ENCODE measurements around the gene SLC6A13. TPM values are rescaled to one million over a fixed set of nuclear protein-coding genes. Genes with fewer than 3 reads are reported as not detected.

Gene SLC6A13
- total and polyA plus RNA-seq, 2 of the 13 experiments (the other 11 are each of a cell fraction or from before 2014, with no cell fraction given), result 0.05 to 0.15 TPM

DNA sequence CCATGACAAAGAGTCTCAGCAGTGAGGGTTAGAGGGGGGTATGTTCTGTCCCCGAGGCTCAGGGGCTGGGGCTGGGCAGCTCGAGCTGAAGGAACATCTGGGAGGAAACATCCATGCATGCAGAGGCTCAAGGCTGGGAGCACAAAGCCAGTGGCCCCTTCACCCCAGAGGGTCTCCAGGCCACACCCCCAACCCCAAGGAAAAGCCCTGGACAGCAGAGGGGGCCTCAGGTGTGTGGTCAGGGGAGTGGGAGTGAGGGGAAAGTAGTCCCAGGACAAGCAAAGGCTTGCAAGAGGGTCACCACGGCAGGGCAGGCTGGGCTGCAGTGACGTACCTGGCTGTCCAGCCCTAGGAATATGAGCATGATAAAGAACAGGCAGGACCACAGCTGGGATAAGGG lies 66.2 kb downstream of the SLC6A13 start (continued):
- TF ChIP-seq, protein P1, sequence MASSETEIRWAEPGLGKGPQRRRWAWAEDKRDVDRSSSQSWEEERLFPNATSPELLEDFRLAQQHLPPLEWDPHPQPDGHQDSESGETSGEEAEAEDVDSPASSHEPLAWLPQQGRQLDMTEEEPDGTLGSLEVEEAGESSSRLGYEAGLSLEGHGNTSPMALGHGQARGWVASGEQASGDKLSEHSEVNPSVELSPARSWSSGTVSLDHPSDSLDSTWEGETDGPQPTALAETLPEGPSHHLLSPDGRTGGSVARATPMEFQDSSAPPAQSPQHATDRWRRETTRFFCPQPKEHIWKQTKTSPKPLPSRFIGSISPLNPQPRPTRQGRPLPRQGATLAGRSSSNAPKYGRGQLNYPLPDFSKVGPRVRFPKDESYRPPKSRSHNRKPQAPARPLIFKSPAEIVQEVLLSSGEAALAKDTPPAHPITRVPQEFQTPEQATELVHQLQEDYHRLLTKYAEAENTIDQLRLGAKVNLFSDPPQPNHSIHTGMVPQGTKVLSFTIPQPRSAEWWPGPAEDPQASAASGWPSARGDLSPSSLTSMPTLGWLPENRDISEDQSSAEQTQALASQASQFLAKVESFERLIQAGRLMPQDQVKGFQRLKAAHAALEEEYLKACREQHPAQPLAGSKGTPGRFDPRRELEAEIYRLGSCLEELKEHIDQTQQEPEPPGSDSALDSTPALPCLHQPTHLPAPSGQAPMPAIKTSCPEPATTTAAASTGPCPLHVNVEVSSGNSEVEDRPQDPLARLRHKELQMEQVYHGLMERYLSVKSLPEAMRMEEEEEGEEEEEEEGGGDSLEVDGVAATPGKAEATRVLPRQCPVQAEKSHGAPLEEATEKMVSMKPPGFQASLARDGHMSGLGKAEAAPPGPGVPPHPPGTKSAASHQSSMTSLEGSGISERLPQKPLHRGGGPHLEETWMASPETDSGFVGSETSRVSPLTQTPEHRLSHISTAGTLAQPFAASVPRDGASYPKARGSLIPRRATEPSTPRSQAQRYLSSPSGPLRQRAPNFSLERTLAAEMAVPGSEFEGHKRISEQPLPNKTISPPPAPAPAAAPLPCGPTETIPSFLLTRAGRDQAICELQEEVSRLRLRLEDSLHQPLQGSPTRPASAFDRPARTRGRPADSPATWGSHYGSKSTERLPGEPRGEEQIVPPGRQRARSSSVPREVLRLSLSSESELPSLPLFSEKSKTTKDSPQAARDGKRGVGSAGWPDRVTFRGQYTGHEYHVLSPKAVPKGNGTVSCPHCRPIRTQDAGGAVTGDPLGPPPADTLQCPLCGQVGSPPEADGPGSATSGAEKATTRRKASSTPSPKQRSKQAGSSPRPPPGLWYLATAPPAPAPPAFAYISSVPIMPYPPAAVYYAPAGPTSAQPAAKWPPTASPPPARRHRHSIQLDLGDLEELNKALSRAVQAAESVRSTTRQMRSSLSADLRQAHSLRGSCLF (CRISPR knock-in tag; IDR thresholded peaks at IDR 0.05; ENCODE audit: borderline replicate concordance), result no peak
- no peak for TF ChIP-seq ZSCAN30 (CRISPR knock-in tag; IDR thresholded peaks at IDR 0.05)
- TF ChIP-seq, protein P2, sequence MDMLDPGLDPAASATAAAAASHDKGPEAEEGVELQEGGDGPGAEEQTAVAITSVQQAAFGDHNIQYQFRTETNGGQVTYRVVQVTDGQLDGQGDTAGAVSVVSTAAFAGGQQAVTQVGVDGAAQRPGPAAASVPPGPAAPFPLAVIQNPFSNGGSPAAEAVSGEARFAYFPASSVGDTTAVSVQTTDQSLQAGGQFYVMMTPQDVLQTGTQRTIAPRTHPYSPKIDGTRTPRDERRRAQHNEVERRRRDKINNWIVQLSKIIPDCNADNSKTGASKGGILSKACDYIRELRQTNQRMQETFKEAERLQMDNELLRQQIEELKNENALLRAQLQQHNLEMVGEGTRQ (IDR thresholded peaks at IDR 0.05; ENCODE audit: low read depth, low read length), result no peak
- TF ChIP-seq, protein P2 (CRISPR knock-in tag; IDR thresholded peaks at IDR 0.05; ENCODE audit: borderline replicate concordance), result no peak

DNA sequence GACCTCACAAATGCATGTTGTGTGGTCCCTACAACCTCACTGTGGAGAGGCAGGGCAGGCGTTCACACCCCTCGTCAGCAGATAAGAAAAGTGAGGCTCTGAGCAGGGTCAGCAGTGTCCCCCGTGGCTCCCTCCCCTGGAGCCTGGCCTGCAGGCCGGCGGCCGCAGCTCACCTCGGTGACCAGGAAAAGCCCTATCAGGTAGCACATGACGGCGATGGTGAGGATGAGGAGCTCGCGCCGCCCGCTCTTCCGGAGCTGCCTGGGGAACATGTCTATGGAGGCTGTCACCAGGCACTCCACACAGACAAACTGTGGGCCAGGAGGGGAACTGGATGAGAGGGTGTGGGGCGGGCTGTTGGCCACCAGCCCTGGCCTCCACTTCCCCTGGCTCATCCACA lies 66.7 kb downstream of the SLC6A13 start:
- in situ Hi-C loops (cut with HindIII; ENCODE audit: extremely low pct_ligation_motif_present, low pct_unique_long_range_greater_than_20kb), result no loop called here
- Histone ChIP-seq H3K36me3 (replicated peaks in 1 of 2; ENCODE audit: control insufficient read depth in 1 of 2, insufficient read depth in 2 of 2, low read length in 2 of 2) (no peaks in the 10 kb centered on the region), H3K27me3 (ENCODE audit: control insufficient read depth in 1 of 2, insufficient read depth in 2 of 2, low read length in 2 of 2) (no peaks in the 10 kb centered on the region; a peak in 1 of 5 replicates), H3K27ac (ENCODE audit: extremely low read length, insufficient read depth, low read length) (no peak overlapping the region), H3K9ac (ENCODE audit: insufficient read depth, low read depth, low read length) (no peak overlapping the region), H4K20me1 (ENCODE audit: insufficient read depth, low read length) (no peaks in the 10 kb centered on the region), H3K4me1 (ENCODE audit: insufficient read depth, low read length) (no peaks in the 10 kb centered on the region), H3K9me3 (ENCODE audit: low read length) (no peaks in the 10 kb centered on the region), H3K4me2 (ENCODE audit: low read depth, low read length) (no peak overlapping the region), H3K4me3 (replicated peaks in 1 of 3; ENCODE audit: insufficient read depth in 1 of 3, low read depth in 2 of 3, low read length in 3 of 3) (no peak overlapping the region), H2AFZ (ENCODE audit: low read length) (no peak overlapping the region), H3K79me2 (ENCODE audit: insufficient read depth, low read length) (no peaks in the 10 kb centered on the region)
- no peak for FAIRE-seq
- WGBS (ENCODE audit: low lambda C conversion rate), result 95% methylated on average over 7 of the region's 15 CpGs
- no peak for ATAC-seq
- POLR2A ChIA-PET, result no interaction called here
- intact Hi-C loops (cut with micrococcal nuclease; ENCODE audit: unreplicated experiment), result no loop called here
- CTCF ChIA-PET (ENCODE audit: low intra/inter-chr PET ratio, low total read pairs), result no interaction called here
- DNase-seq (ENCODE audit: low spot score), result no peak
- BruUV-seq (replicated peaks), result no TSS peak
- TF ChIP-seq ATF5 (CRISPR knock-in tag; IDR thresholded peaks at IDR 0.05; ENCODE audit: low read depth) (no peak), TCF7L2 (IDR thresholded peaks at IDR 0.05; ENCODE audit: low read depth, low read length) (no peak), ZNF207 (IDR thresholded peaks at IDR 0.05; ENCODE audit: borderline replicate concordance) (no peak), RXRA (CRISPR knock-in tag; IDR thresholded peaks at IDR 0.05) (no peak), ZFP37 (CRISPR knock-in tag; IDR thresholded peaks at IDR 0.05; ENCODE audit: borderline replicate concordance) (no peak), ZNF274 (CRISPR knock-in tag; IDR thresholded peaks at IDR 0.05) (no peak), ARID2 (CRISPR knock-in tag; IDR thresholded peaks at IDR 0.05; ENCODE audit: borderline replicate concordance) (no peak), MTF2 (CRISPR knock-in tag; IDR thresholded peaks at IDR 0.05; ENCODE audit: borderline replicate concordance) (no peak), SP4 (CRISPR knock-in tag; IDR thresholded peaks at IDR 0.05) (no peak), MIER2 (CRISPR knock-in tag; IDR thresholded peaks at IDR 0.05) (no peak), U2AF2 (IDR thresholded peaks at IDR 0.05; ENCODE audit: low read depth, low read length) (no peak), EP300 (IDR thresholded peaks at IDR 0.05; ENCODE audit: low read depth in 2 of 2, low read length in 2 of 2) (no peak), EP300 (CRISPR knock-in tag; IDR thresholded peaks at IDR 0.05; ENCODE audit: borderline replicate concordance) (no peak), ZFP36 (IDR thresholded peaks at IDR 0.05; ENCODE audit: borderline replicate concordance, low read depth, low read length, partially characterized antibody) (no peak)
